Progenitor cell of endocrine pancreas (in vitro differentiated cells): ENCODE data around the gene FBXL5. TPM values are rescaled to one million over a fixed set of nuclear protein-coding genes. Genes with fewer than 3 reads are reported as not detected.

Source experiments
- DNase-seq: peaks from one replicate; pipeline ENCODE4 v3.0.0; 2021; ENCODE audit warnings: low spot score; ENCODE audit not compliant: unreplicated experiment
- H3K27ac Mint-ChIP-seq: 2 replicates; pipeline ENCODE4 v1.8.0; 2021; ENCODE audit warnings: mild to moderate bottlenecking, moderate library complexity, mixed read lengths
- H3K27me3 Mint-ChIP-seq: 2 replicates; pipeline ENCODE4 v1.8.0; 2021; ENCODE audit warnings: mixed read lengths
- H3K36me3 Mint-ChIP-seq: 2 replicates; pipeline ENCODE4 v1.8.0; 2022; ENCODE audit warnings: mixed read lengths; ENCODE audit not compliant: insufficient read depth
- H3K4me1 Mint-ChIP-seq: 2 replicates; pipeline ENCODE4 v1.8.0; 2021; ENCODE audit warnings: low read depth, mixed read lengths
- H3K4me3 Mint-ChIP-seq: 2 replicates; pipeline ENCODE4 v1.8.0; 2021; ENCODE audit warnings: low read depth, mild to moderate bottlenecking, moderate library complexity, mixed read lengths
- H3K9me3 Mint-ChIP-seq: 2 replicates; pipeline ENCODE4 v1.8.0; 2021; ENCODE audit warnings: low read depth, mixed read lengths
- total RNA-seq: library from RNA; stranded (reverse); gene quantifications from 2 replicates; pipeline ENCODE4 v1.2.1, GENCODE V29; 2021
- TF ChIP-seq, protein P1 (sequence below): fragments of 200-600 bp; sonication (generic); IDR thresholded peaks from one replicate; pipeline ENCODE4 v1.5.0; 2021; ENCODE audit warnings: antibody characterized with exemption, mild to moderate bottlenecking; ENCODE audit not compliant: unreplicated experiment

FBXL5 gene
- total RNA-seq, 1 donor from 2014 or later = 66.9 TPM

DNA sequence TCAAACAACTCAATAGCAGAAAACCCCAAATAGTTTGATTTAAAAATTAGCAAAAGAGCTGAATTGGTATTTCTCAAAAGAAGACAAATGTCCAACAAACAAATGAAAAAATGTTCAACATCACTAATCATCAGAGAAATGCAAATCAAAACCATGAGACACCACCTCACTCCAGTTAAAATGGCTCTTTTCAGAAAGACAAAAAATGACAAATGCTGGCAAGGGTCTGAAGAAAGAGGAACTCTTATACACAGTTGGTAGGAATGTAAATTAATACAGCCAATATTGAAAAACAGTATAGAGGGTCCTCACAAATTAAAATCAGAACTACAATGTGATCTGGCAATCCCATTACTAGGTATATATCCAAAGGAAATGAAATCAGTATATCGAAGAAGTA is 70.4 kb downstream of the FBXL5 start:
- TF ChIP-seq, protein P1, sequence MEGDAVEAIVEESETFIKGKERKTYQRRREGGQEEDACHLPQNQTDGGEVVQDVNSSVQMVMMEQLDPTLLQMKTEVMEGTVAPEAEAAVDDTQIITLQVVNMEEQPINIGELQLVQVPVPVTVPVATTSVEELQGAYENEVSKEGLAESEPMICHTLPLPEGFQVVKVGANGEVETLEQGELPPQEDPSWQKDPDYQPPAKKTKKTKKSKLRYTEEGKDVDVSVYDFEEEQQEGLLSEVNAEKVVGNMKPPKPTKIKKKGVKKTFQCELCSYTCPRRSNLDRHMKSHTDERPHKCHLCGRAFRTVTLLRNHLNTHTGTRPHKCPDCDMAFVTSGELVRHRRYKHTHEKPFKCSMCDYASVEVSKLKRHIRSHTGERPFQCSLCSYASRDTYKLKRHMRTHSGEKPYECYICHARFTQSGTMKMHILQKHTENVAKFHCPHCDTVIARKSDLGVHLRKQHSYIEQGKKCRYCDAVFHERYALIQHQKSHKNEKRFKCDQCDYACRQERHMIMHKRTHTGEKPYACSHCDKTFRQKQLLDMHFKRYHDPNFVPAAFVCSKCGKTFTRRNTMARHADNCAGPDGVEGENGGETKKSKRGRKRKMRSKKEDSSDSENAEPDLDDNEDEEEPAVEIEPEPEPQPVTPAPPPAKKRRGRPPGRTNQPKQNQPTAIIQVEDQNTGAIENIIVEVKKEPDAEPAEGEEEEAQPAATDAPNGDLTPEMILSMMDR = no peak
- H3K36me3 Mint-ChIP-seq = peaks cover 26% of the 10 kb centered on the region
- no peaks in the 10 kb centered on the region for H3K4me1 Mint-ChIP-seq
- H3K27ac Mint-ChIP-seq = no peak overlapping the region
- no peak for DNase-seq
- H3K27me3 Mint-ChIP-seq = no peaks in the 10 kb centered on the region
- H3K4me3 Mint-ChIP-seq = no peak overlapping the region
- peaks cover 9% of the 10 kb centered on the region for H3K9me3 Mint-ChIP-seq

DNA sequence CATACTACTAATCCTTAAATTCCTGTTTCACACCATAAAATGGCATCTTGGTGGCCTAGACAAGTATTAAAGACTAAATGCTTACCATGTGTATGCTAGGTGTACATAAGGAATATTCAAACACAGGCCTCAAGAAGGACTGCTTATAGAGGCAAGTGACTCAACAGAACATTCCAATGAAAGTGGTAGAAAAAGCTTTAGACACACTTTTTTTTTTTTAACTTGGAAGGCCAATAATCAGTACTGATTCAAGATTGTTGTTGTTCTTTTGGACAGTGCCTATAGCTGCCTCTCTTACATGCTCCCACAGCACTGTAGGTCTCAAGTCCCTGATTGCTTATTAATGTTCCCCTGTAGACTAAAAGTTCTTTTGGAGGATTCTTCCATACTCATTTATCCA is 77.6 kb downstream of the FBXL5 start:
- Mint-ChIP-seq H3K27me3 (no peaks in the 10 kb centered on the region), H3K27ac (no peak overlapping the region), H3K4me3 (no peak overlapping the region), H3K9me3 (no peaks in the 10 kb centered on the region), H3K4me1 (no peaks in the 10 kb centered on the region), H3K36me3 (peaks cover 5% of the 10 kb centered on the region)
- DNase-seq = no peak
- TF ChIP-seq, protein P1 = no peak

DNA sequence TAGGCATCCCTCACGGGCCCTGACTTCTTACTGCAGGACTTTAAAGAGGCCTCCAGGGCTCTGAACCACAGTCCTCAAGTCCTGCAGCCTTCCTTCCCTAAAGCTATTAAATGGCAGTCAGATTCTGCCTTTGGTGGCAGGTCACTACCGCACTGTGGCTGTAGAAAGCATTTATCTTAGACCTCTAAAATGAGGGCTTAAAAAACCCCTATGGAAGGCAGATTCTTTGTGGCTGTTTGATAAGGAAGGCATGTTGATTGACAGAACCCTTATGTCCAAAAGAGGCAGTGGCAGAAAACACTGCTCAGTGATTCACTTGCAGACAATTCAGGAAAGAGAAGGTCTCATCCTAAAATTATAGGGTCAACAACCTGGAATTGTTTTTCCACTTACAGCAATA is 79.2 kb downstream of the FBXL5 start:
- TF ChIP-seq, protein P1 = no peak
- H3K4me3 Mint-ChIP-seq = no peak overlapping the region

DNA sequence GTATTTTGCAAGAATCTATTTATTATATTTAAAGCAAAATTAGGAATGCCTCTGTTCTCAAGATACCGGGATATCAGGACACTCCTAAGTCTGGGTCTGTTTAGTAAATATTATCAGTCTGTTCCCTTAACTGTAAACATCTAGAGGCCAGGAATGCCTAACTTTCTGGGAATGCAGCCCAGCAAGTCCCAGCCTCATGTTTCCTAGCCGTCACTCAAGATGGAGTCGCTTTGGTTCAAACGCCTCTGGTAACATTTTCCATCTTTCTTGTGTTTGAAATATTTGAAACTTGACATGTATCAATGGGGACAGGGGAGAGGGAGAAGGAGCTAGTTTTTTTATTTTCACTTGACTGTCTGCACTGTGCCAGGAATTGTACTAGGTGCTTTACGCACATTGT is 85.4 kb downstream of the FBXL5 start:
- no peak for DNase-seq
- Mint-ChIP-seq H3K27me3 (no peaks in the 10 kb centered on the region), H3K27ac (no peak overlapping the region), H3K9me3 (no peaks in the 10 kb centered on the region), H3K36me3 (peaks cover 20% of the 10 kb centered on the region), H3K4me3 (no peak overlapping the region), H3K4me1 (no peaks in the 10 kb centered on the region)
- TF ChIP-seq, protein P1 = no peak

More for the DNA sequence above, 79.2 kb downstream of the FBXL5 start:
- no peak for DNase-seq
- Mint-ChIP-seq H3K36me3 (peaks cover 1% of the 10 kb centered on the region), H3K9me3 (no peaks in the 10 kb centered on the region), H3K27ac (no peak overlapping the region), H3K4me1 (no peaks in the 10 kb centered on the region), H3K27me3 (no peaks in the 10 kb centered on the region)

DNA sequence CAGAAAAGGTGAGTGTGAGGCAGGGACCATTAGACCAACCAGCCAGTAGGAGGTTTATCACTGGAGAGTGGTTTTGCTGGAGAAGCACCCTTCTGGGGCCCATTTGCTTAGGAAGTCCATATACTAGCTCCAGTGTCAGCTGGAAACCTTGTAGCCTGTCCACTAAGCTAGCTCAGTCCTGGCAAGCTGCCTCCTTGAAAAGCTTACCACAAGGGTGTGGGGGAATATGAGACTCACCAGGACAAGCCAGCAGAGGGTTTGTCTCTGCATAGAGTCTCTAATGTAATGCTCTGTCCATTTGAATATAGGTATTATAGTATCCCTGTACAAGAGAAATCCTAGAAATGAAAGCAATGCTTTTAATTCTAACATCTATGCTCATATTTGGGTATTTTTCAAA is 86.3 kb downstream of the FBXL5 start:
- Mint-ChIP-seq H3K4me1 (no peaks in the 10 kb centered on the region), H3K36me3 (peaks cover 22% of the 10 kb centered on the region), H3K27ac (no peak overlapping the region), H3K27me3 (no peaks in the 10 kb centered on the region), H3K9me3 (no peaks in the 10 kb centered on the region), H3K4me3 (no peak overlapping the region)
- TF ChIP-seq, protein P1 = no peak
- no peak for DNase-seq
